ENCODE results near the gene TPCN2. TPM values are rescaled to one million over a fixed set of nuclear protein-coding genes. Genes with fewer than 3 reads are reported as not detected.

Gene TPCN2
- total RNA-seq, 4 donors from 2014 or later: 18.7 to 34.5 (median 24.7) TPM

DNA sequence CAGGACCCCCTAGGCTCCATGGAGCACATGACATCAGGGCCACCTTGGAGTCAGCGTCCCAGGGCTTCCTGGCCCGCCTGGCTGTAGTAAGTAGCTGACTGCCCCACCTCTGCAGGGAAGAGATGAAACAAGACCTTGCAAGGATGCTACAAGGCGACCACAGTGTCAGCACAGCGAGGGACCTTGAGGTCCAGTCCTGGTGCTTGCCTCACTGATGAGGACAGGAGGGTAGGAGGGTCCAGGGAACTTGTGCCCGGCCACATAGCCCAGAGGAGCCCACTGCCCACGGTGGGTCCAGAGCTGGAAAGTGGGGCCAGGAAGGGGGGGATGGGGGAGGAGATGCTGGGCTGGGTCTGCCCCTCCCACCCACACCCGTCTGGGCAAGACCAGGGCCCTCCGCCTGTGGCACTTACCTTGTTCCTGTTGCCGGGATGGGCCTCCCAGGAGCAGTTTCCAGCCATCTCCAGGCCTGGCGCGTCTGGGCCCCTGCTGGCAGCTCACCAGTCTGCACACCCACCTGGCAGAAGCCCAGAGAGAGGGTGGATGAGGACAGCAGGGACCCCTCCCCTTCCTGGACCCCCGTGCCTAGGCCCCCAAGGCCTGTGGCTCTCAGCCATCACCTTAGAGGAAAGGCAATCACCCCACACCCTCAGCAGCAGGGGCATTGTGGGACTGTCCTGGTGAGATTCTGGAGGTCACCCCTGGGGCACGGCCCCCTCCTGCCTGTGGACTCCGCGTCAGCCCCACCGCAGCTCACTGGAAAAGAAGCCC lies 39.1 kb upstream of the TPCN2 start:
- peak overlapping the region; percentile 95 to 99 (median 97) for H3K27ac ChIP-seq (replicated peaks in 1 of 4)
- peaks cover 9 to 31% (median 16%) of the 10 kb centered on the region in 4 donors for H3K36me3 ChIP-seq
- no peak for DNase-seq (ENCODE audit: extremely low spot score)
- H3K9me3 ChIP-seq: no peaks in the 10 kb centered on the region
- peaks cover 54 to 96% (median 84%) of the 10 kb centered on the region in 4 donors for H3K4me1 ChIP-seq
- H3K27me3 ChIP-seq: peaks cover 0 to 18% (median 0%) of the 10 kb centered on the region in 4 donors
- TF ChIP-seq EP300 (IDR thresholded peaks at IDR 0.05) (no peak), POLR2A (IDR thresholded peaks at IDR 0.05; ENCODE audit: low read depth) (no peak), POLR2AphosphoS5 (IDR thresholded peaks at IDR 0.05) (no peak), CTCF (IDR thresholded peaks at IDR 0.05) (no peak)
- H3K4me3 ChIP-seq: peak overlapping the region; percentile 65 to 83 (median 72)
- intact Hi-C loops (cut with DNase I): loop anchor here (2.0 to 5.0 kb wide), 2 partner anchors 77 to 172 kb away; no protein-coding TSS in a partner anchor
- 34% methylated on average over 8 of the region's 16 CpGs for WGBS

GRCh38 chr11:69010361-69010891 lies 38.3 kb upstream of the TPCN2 start:
- 13% methylated on average over 5 of the region's 9 CpGs for WGBS
- intact Hi-C loops (cut with DNase I): loop anchor here (2.0 kb wide), 1 partner anchor 76 kb away; no protein-coding TSS in a partner anchor
- peaks cover 4 to 23% (median 11%) of the 10 kb centered on the region in 4 donors for H3K36me3 ChIP-seq
- H3K27ac ChIP-seq (replicated peaks in 1 of 4): peak overlapping the region; percentile 95 to 99 (median 97)
- TF ChIP-seq POLR2A (IDR thresholded peaks at IDR 0.05; ENCODE audit: low read depth) (no peak), EP300 (IDR thresholded peaks at IDR 0.05) (no peak), CTCF (IDR thresholded peaks at IDR 0.05) (no peak), POLR2AphosphoS5 (IDR thresholded peaks at IDR 0.05) (no peak)
- peak overlapping the region; percentile 65 to 83 (median 72) for H3K4me3 ChIP-seq
- H3K4me1 ChIP-seq: peaks cover 57 to 96% (median 84%) of the 10 kb centered on the region in 4 donors
- H3K27me3 ChIP-seq: peaks cover 0 to 18% (median 0%) of the 10 kb centered on the region in 4 donors
- no peak for DNase-seq (ENCODE audit: extremely low spot score)
- no peaks in the 10 kb centered on the region for H3K9me3 ChIP-seq

- Histone ChIP-seq H3K4me1 (peaks cover 57 to 92% (median 79%) of the 10 kb centered on the region in 4 donors), H3K36me3 (peaks cover 0 to 17% (median 4%) of the 10 kb centered on the region in 4 donors), H3K4me3 (peak overlapping the region; percentile 65 to 83 (median 72)), H3K9me3 (no peaks in the 10 kb centered on the region), H3K27me3 (peaks cover 0 to 18% (median 0%) of the 10 kb centered on the region in 4 donors), H3K27ac (replicated peaks in 1 of 4) (peak overlapping the region; percentile 95 to 99 (median 97))
- intact Hi-C loops (cut with DNase I): loop anchor here (2.0 kb wide), 1 partner anchor 76 kb away; no protein-coding TSS in a partner anchor
- no peak for TF ChIP-seq CTCF (IDR thresholded peaks at IDR 0.05)
- TF ChIP-seq EP300 (IDR thresholded peaks at IDR 0.05): no peak
- TF ChIP-seq POLR2AphosphoS5 (IDR thresholded peaks at IDR 0.05): peak; percentile 75 to 94
- TF ChIP-seq POLR2A (IDR thresholded peaks at IDR 0.05; ENCODE audit: low read depth): peak; percentile 69
- 24% methylated on average over 4 of the region's 43 CpGs for WGBS
- DNase-seq (ENCODE audit: extremely low spot score): no peak
These were observed 37.6 kb upstream of the TPCN2 start for GRCh38 chr11:69010964-69011623.

- WGBS: 31% methylated on average over 3 of the region's 9 CpGs
- intact Hi-C loops (cut with DNase I): loop anchor here (2.0 kb wide), 2 partner anchors 37 to 75 kb away; partner anchors contain the start of gene TPCN2
- H3K9me3 ChIP-seq: no peaks in the 10 kb centered on the region
- H3K36me3 ChIP-seq: peaks cover 0 to 13% (median 1%) of the 10 kb centered on the region in 4 donors
- H3K4me1 ChIP-seq: peaks cover 56 to 86% (median 74%) of the 10 kb centered on the region in 4 donors
- DNase-seq (ENCODE audit: extremely low spot score): no peak
- H3K4me3 ChIP-seq: peak overlapping the region; percentile 65 to 83 (median 72)
- TF ChIP-seq CTCF (IDR thresholded peaks at IDR 0.05) (no peak), POLR2AphosphoS5 (IDR thresholded peaks at IDR 0.05) (peak in 1 of 2 donors; percentile 9)
- peak overlapping the region; percentile 95 to 99 (median 97) for H3K27ac ChIP-seq (replicated peaks in 1 of 4)
- H3K27me3 ChIP-seq: peaks cover 0 to 18% (median 0%) of the 10 kb centered on the region in 4 donors
These were observed 37.1 kb upstream of the TPCN2 start for GRCh38 chr11:69011624-69012091.

Data from esophagus muscularis mucosa (tissue), 4 donors.